HEK293 (cell line): ENCODE data around the gene KCNIP4.

ENCODE experiments used
- CTCF ChIA-PET: fragments of 350-600 bp; formaldehyde crosslinking; extraction: SDS; loops from one replicate; lab custom pipeline; 2021; ENCODE audit warnings: antibody characterized with exemption; lab: Yijun Ruan, JAX
- POLR2A ChIA-PET: fragments of 300-600 bp; formaldehyde crosslinking; extraction: SDS; loops from one replicate; lab custom pipeline; 2020; ENCODE audit warnings: antibody characterized with exemption, inconsistent platforms; lab: Yijun Ruan, JAX
- H3K27ac ChIP-seq: fragments of 200-500 bp; sonication (Bioruptor generic); 2 replicates; pipeline ENCODE4 v1.5.1; 2014; ENCODE audit warnings: low read depth, low read length, control low read depth, inconsistent platforms; ENCODE audit errors: extremely low read depth
- H3K36me3 ChIP-seq, 2 experiments: fragments of 200-500 bp in 1 of 2; sonication (Bioruptor generic) in 1 of 2; 1 replicate in 1 of 2; 2 replicates in 1 of 2; pipeline ENCODE4 v1.5.1; 2014 to 2017; ENCODE audit warnings: inconsistent platforms in 2 of 2, low read length in 2 of 2; ENCODE audit not compliant: control insufficient read depth in 2 of 2, insufficient read depth in 1 of 2
- H3K4me1 ChIP-seq: fragments of 200-500 bp; sonication (Bioruptor generic); 2 replicates; pipeline ENCODE4 v1.5.1; 2014; ENCODE audit warnings: mild to moderate bottlenecking, low read length, inconsistent platforms; ENCODE audit not compliant: control insufficient read depth, insufficient read depth
- H3K4me3 ChIP-seq: 2 replicates; pipeline ENCODE4 v1.5.1; 2011; ENCODE audit warnings: low read depth, mild to moderate bottlenecking, control low read depth, low read length, moderate library complexity
- H3K9me3 ChIP-seq: fragments of 200-500 bp; sonication (Bioruptor generic); 2 replicates; pipeline ENCODE4 v1.5.1; 2014; ENCODE audit warnings: low read depth, low read length, inconsistent platforms; ENCODE audit not compliant: control insufficient read depth, insufficient read depth
- KLF1 ChIP-seq: fragments of 450-650 bp; formaldehyde crosslinking; IDR thresholded peaks from 2 replicates; pipeline ENCODE4 v1.5.1; 2016; ENCODE audit warnings: missing biosample characterization, missing genetic modification characterization
- KLF16 ChIP-seq: fragments of 450-650 bp; formaldehyde crosslinking; IDR thresholded peaks from 2 replicates; pipeline ENCODE4 v1.5.1; 2017; ENCODE audit warnings: missing biosample characterization, missing genetic modification characterization
- PRDM4 ChIP-seq: fragments of 450-650 bp; formaldehyde crosslinking; IDR thresholded peaks from 2 replicates; pipeline ENCODE4 v1.5.1; 2017; ENCODE audit warnings: missing biosample characterization, missing genetic modification characterization
- ZBTB26 ChIP-seq: fragments of 450-650 bp; formaldehyde crosslinking; optimal IDR thresholded peaks from 2 replicates; pipeline ENCODE3; 2016; ENCODE audit warnings: missing biosample characterization, mild to moderate bottlenecking, missing genetic modification characterization
- ZFP41 ChIP-seq: fragments of 450-650 bp; formaldehyde crosslinking; IDR thresholded peaks from 2 replicates; pipeline ENCODE4 v1.5.1; 2016; ENCODE audit warnings: missing biosample characterization, missing genetic modification characterization, borderline replicate concordance
- ZNF112 ChIP-seq: fragments of 450-650 bp; formaldehyde crosslinking; IDR thresholded peaks from 2 replicates; pipeline ENCODE4 v1.5.0; 2017; ENCODE audit warnings: missing biosample characterization, missing genetic modification characterization
- ZNF157 ChIP-seq: fragments of 450-650 bp; formaldehyde crosslinking; IDR thresholded peaks from 2 replicates; pipeline ENCODE4 v1.5.1; 2016; ENCODE audit warnings: missing biosample characterization, missing genetic modification characterization
- ZNF175 ChIP-seq: fragments of 450-650 bp; formaldehyde crosslinking; IDR thresholded peaks from 2 replicates; pipeline ENCODE4 v1.5.1; 2016; ENCODE audit warnings: missing biosample characterization, missing genetic modification characterization
- ZNF350 ChIP-seq: fragments of 450-650 bp; formaldehyde crosslinking; IDR thresholded peaks from 2 replicates; pipeline ENCODE4 v1.5.0; 2017; ENCODE audit warnings: missing biosample characterization, mild to moderate bottlenecking, missing genetic modification characterization
- ZNF518A ChIP-seq: fragments of 450-650 bp; formaldehyde crosslinking; conservative IDR thresholded peaks from 2 replicates; pipeline ENCODE4 v1.5.1; 2016; ENCODE audit warnings: low read depth, missing biosample characterization, missing genetic modification characterization
- ZNF529 ChIP-seq: fragments of 450-650 bp; formaldehyde crosslinking; IDR thresholded peaks from 2 replicates; pipeline ENCODE4 v1.5.1; 2017; ENCODE audit warnings: missing genetic modification characterization, missing biosample characterization; ENCODE audit not compliant: insufficient replicate concordance
- ZNF768 ChIP-seq: fragments of 450-650 bp; formaldehyde crosslinking; IDR thresholded peaks from 2 replicates; pipeline ENCODE4 v1.5.1; 2018; ENCODE audit warnings: missing biosample characterization, mild to moderate bottlenecking, missing genetic modification characterization
- ZNF837 ChIP-seq: fragments of 450-650 bp; formaldehyde crosslinking; IDR thresholded peaks from 2 replicates; pipeline ENCODE4 v1.5.1; 2016; ENCODE audit warnings: missing biosample characterization, missing genetic modification characterization

Gene KCNIP4

GRCh38 chr4:21848021-21848420 is 100.6 kb downstream of the KCNIP4 start (continued):
- TF ChIP-seq ZNF157 (tag by site-specific recombination): no peak

- H3K27ac ChIP-seq: no peak overlapping the region
- H3K4me1 ChIP-seq: no peaks in the 10 kb centered on the region
- ChIA-PET CTCF (no interaction called here), POLR2A (no interaction called here)
- TF ChIP-seq KLF16 (tag by site-specific recombination) (no peak), ZNF518A (tag by site-specific recombination) (no peak), ZNF112 (tag by site-specific recombination) (no peak), ZFP41 (tag by site-specific recombination) (no peak), ZNF529 (tag by site-specific recombination) (no peak), KLF1 (tag by site-specific recombination) (no peak), ZNF350 (tag by site-specific recombination) (no peak)
- H3K4me3 ChIP-seq: no peak overlapping the region
- H3K36me3 ChIP-seq: no peaks in the 10 kb centered on the region
- no peaks in the 10 kb centered on the region for H3K9me3 ChIP-seq
Observed at GRCh38 chr4:21845663-21846062, 102.9 kb downstream of the KCNIP4 start.

GRCh38 chr4:21835712-21836111 is 112.9 kb downstream of the KCNIP4 start:
- no peaks in the 10 kb centered on the region for H3K36me3 ChIP-seq
- no peak for TF ChIP-seq PRDM4 (tag by site-specific recombination)
- ChIA-PET POLR2A (no interaction called here), CTCF (no interaction called here)
- no peaks in the 10 kb centered on the region for H3K9me3 ChIP-seq
- H3K4me3 ChIP-seq: no peak overlapping the region
- H3K4me1 ChIP-seq: no peaks in the 10 kb centered on the region
- no peak overlapping the region for H3K27ac ChIP-seq

GRCh38 chr4:21830272-21830671 is 118.3 kb downstream of the KCNIP4 start:
- Histone ChIP-seq H3K36me3 (no peaks in the 10 kb centered on the region), H3K27ac (no peak overlapping the region), H3K4me3 (no peak overlapping the region)
- POLR2A ChIA-PET: no interaction called here
- CTCF ChIA-PET: no interaction called here
- TF ChIP-seq ZNF768 (no peak), ZNF837 (tag by site-specific recombination) (no peak), ZNF175 (tag by site-specific recombination) (no peak), ZBTB26 (no peak)
- TF ChIP-seq, all 188 proteins: peak for 0
- H3K9me3 ChIP-seq: no peaks in the 10 kb centered on the region
- no peaks in the 10 kb centered on the region for H3K4me1 ChIP-seq
